Measurements from ENCODE around the gene DSG2.
"Not testable (repeated sequence)": the region's sequence is repeated elsewhere in the genome, so short reads cannot be mapped to it uniquely, and the experiment has no call there.

DSG2 gene

DNA sequence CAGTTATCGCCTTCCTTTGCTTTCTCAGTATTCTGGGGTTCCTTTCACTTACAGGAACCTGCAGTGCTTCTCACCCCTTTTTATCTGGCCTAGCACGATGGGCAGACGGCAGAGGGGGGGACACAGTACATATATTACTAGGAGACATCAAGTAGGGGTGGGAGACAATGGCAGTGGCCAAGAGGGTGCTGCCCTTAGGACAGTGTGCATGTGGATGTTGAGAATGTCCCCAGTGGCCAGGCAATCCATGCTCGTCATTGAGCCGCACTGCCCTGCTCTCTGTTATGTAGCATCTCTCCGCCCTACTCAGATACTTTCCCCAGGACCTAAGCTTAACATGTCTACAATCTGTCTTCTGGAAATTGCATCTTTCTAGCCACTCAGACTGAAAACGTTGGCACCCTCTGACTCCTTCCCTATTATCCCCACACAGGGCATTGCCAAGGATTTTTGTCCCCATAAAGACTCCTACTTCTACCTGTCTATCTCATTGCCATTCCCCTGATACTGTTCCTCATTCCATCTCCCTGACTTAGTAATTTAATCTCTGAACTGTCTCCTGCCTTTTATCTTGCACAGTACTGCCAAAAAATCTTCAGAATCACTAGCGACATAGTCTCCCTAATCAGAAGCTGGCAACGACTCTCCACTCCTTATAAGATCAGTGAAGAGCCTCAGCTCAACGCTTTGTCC is 6.6 kb downstream of the DSG2 start:
- H3K23ac ChIP-seq (ENCODE audit: low read depth, low read length, poor library complexity): no peak overlapping the region
- no peak overlapping the region for H3K9ac ChIP-seq (ENCODE audit: low read depth, low read length, poor library complexity)
- no peak overlapping the region for H3K4ac ChIP-seq (ENCODE audit: low read length)
- H3K36me3 ChIP-seq (replicated peaks in 1 of 2; ENCODE audit: control insufficient read depth in 2 of 2, insufficient read depth in 2 of 2, low read length in 2 of 2): no peaks in the 10 kb centered on the region
- H3K4me1 ChIP-seq (ENCODE audit: control insufficient read depth in 2 of 2, insufficient read depth in 1 of 2, low read depth in 1 of 2, low read length in 2 of 2): peaks cover 0 to 3% of the 10 kb centered on the region in 2 donors
- no CpG with 5 or more reads among the region's 10 CpGs for WGBS, 2 donors (ENCODE audit: extremely low coverage in 2 of 2, insufficient read length in 2 of 2, insufficient replicate concordance in 1 of 2)
- no peak overlapping the region for H2BK5ac ChIP-seq (ENCODE audit: low read length)
- peaks cover 1% of the 10 kb centered on the region for H3K79me1 ChIP-seq (ENCODE audit: low read depth, low read length)
- H3K18ac ChIP-seq (ENCODE audit: low read length): no peak overlapping the region
- H2BK15ac ChIP-seq (ENCODE audit: low read length): no peak overlapping the region
- no peaks in the 10 kb centered on the region for H3K9me3 ChIP-seq (replicated peaks in 1 of 2; ENCODE audit: control insufficient read depth in 2 of 2, insufficient read depth in 1 of 2, low read depth in 1 of 2, low read length in 2 of 2)
- no peak overlapping the region for H3K14ac ChIP-seq (ENCODE audit: low read length)
- H3K27me3 ChIP-seq (ENCODE audit: control insufficient read depth in 3 of 3, insufficient read depth in 3 of 3, low read depth in 1 of 3, low read length in 3 of 3): peaks cover 0 to 20% (median 0%) of the 10 kb centered on the region in 3 experiments
- no peak for DNase-seq (ENCODE audit: low spot score)
- no peak overlapping the region for H4K91ac ChIP-seq (ENCODE audit: low read depth, low read length, poor library complexity)
- H3K4me2 ChIP-seq (ENCODE audit: insufficient read depth, low read length, poor library complexity, severe bottlenecking): no peak overlapping the region
- H2AFZ ChIP-seq (ENCODE audit: low read length): no peak overlapping the region
- H2AK5ac ChIP-seq (ENCODE audit: low read depth, low read length): no peak overlapping the region
- H2BK12ac ChIP-seq (ENCODE audit: low read length): no peak overlapping the region
- no peak overlapping the region for H3K4me3 ChIP-seq (ENCODE audit: low read length in 2 of 2)
- H4K8ac ChIP-seq (ENCODE audit: low read depth, low read length): no peak overlapping the region
- H2BK120ac ChIP-seq (ENCODE audit: low read depth, low read length): no peak overlapping the region
- H3K27ac ChIP-seq (replicated peaks; ENCODE audit: low read length): no peak overlapping the region

DNA sequence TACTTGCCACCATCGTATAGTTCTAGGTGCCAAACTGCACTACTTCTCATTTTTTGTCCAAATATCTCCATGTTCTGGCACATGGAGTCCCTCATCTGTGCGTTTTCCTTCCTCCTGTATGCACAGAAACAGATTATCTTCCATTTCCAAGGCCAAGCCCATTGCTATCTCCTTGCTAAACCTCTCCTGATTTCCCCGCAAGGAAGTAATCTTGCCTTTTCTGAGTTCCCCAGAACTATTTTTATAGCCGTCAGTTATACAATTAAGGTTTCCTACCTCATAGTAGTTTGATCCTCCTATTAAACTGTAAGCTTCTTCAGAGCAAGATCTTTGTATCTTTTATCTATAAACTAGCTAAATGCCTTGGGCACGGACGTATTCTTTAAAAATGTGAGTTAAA is 7.2 kb downstream of the DSG2 start:
- Histone ChIP-seq H3K4ac (ENCODE audit: low read length) (no peak overlapping the region), H3K4me2 (ENCODE audit: insufficient read depth, low read length, poor library complexity, severe bottlenecking) (no peak overlapping the region), H3K27ac (replicated peaks; ENCODE audit: low read length) (no peak overlapping the region), H2AFZ (ENCODE audit: low read length) (no peak overlapping the region), H3K4me3 (ENCODE audit: low read length in 2 of 2) (no peak overlapping the region), H3K36me3 (replicated peaks in 1 of 2; ENCODE audit: control insufficient read depth in 2 of 2, insufficient read depth in 2 of 2, low read length in 2 of 2) (no peaks in the 10 kb centered on the region), H3K79me1 (ENCODE audit: low read depth, low read length) (peaks cover 1% of the 10 kb centered on the region), H3K18ac (ENCODE audit: low read length) (no peak overlapping the region), H3K23ac (ENCODE audit: low read depth, low read length, poor library complexity) (no peak overlapping the region), H3K9ac (ENCODE audit: low read depth, low read length, poor library complexity) (no peak overlapping the region), H2AK5ac (ENCODE audit: low read depth, low read length) (no peak overlapping the region), H3K14ac (ENCODE audit: low read length) (no peak overlapping the region), H4K8ac (ENCODE audit: low read depth, low read length) (no peak overlapping the region), H2BK15ac (ENCODE audit: low read length) (no peak overlapping the region), H3K4me1 (ENCODE audit: control insufficient read depth in 2 of 2, insufficient read depth in 1 of 2, low read depth in 1 of 2, low read length in 2 of 2) (peaks cover 0 to 1% of the 10 kb centered on the region in 2 donors), H4K91ac (ENCODE audit: low read depth, low read length, poor library complexity) (no peak overlapping the region), H2BK120ac (ENCODE audit: low read depth, low read length) (no peak overlapping the region), H3K27me3 (ENCODE audit: control insufficient read depth in 3 of 3, insufficient read depth in 3 of 3, low read depth in 1 of 3, low read length in 3 of 3) (peaks cover 0 to 14% (median 0%) of the 10 kb centered on the region in 3 experiments), H3K9me3 (replicated peaks in 1 of 2; ENCODE audit: control insufficient read depth in 2 of 2, insufficient read depth in 1 of 2, low read depth in 1 of 2, low read length in 2 of 2) (no peaks in the 10 kb centered on the region), H2BK12ac (ENCODE audit: low read length) (no peak overlapping the region), H2BK5ac (ENCODE audit: low read length) (no peak overlapping the region)
- no CpG with 5 or more reads among the region's 6 CpGs for WGBS, 2 donors (ENCODE audit: extremely low coverage in 2 of 2, insufficient read length in 2 of 2, insufficient replicate concordance in 1 of 2)
- DNase-seq (ENCODE audit: low spot score): no peak

DNA sequence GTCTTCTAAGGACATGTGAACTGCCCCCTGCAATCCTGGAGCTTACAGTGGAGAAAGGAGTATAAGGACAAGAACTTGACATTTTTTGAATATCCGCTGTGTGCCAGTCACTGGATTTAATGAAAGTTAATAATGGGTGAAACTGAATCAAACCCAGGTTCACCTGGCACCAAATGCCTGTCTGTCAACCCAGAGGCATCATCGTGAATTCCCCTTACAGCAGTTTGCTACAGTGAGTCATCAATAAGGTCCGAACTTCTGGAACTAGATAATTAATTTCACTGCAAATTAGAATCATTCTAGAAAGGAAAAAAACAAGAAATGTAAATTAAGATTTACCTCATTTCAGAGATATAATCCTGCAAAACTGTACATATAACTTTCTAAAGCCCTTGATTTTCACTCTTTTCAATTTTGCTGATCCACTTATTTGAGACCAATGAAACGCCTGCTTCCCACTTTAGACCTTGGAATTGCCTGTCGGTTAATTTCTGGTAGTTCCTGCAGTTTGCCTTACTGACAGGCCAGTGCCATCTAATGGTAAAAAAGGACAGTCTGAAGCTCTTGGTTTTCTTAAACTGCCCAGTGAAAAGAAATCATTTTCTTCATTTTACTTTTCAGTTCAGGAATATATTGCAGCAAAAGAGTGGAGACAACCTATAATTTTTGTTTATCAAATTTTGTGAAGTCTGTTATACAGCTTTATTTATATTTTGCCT is 8.2 kb downstream of the DSG2 start:
- H3K18ac ChIP-seq (ENCODE audit: low read length): no peak overlapping the region

DNA sequence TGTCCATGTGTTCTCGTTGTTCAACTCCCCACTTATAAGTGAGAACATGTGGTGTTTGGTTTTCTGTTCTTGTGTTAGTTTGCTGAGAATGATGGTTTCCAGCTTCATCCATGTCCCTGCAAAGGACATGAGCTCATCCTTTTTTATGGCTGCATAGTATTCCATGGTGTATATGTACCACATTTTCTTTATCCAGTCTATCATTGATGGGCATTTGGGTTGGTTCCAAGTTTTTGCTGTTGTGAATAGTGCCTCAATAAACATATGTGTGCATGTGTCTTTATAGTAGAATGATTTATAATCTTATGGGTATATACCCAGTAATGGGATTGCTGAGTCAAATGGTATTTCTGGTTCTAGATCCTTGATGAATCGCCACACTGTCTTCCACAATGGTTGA is 9.1 kb downstream of the DSG2 start:
- H3K27ac ChIP-seq (replicated peaks; ENCODE audit: low read length); H4K91ac ChIP-seq (ENCODE audit: low read depth, low read length, poor library complexity); H3K79me1 ChIP-seq (ENCODE audit: low read depth, low read length); H3K4me1 ChIP-seq (ENCODE audit: control insufficient read depth in 2 of 2, insufficient read depth in 1 of 2, low read depth in 1 of 2, low read length in 2 of 2); H3K36me3 ChIP-seq (replicated peaks in 1 of 2; ENCODE audit: control insufficient read depth in 2 of 2, insufficient read depth in 2 of 2, low read length in 2 of 2); H4K8ac ChIP-seq (ENCODE audit: low read depth, low read length); H2BK15ac ChIP-seq (ENCODE audit: low read length); H3K4ac ChIP-seq (ENCODE audit: low read length); DNase-seq (ENCODE audit: low spot score); H3K4me2 ChIP-seq (ENCODE audit: insufficient read depth, low read length, poor library complexity, severe bottlenecking); H2AFZ ChIP-seq (ENCODE audit: low read length); H3K18ac ChIP-seq (ENCODE audit: low read length); H2BK120ac ChIP-seq (ENCODE audit: low read depth, low read length); H3K9ac ChIP-seq (ENCODE audit: low read depth, low read length, poor library complexity); H3K4me3 ChIP-seq (ENCODE audit: low read length in 2 of 2); H3K23ac ChIP-seq (ENCODE audit: low read depth, low read length, poor library complexity); H2BK5ac ChIP-seq (ENCODE audit: low read length); H3K9me3 ChIP-seq (replicated peaks in 1 of 2; ENCODE audit: control insufficient read depth in 2 of 2, insufficient read depth in 1 of 2, low read depth in 1 of 2, low read length in 2 of 2); H3K14ac ChIP-seq (ENCODE audit: low read length); H3K27me3 ChIP-seq (ENCODE audit: control insufficient read depth in 3 of 3, insufficient read depth in 3 of 3, low read depth in 1 of 3, low read length in 3 of 3); H2BK12ac ChIP-seq (ENCODE audit: low read length); H2AK5ac ChIP-seq (ENCODE audit: low read depth, low read length): not testable (repeated sequence)
- WGBS, 2 donors (ENCODE audit: extremely low coverage in 2 of 2, insufficient read length in 2 of 2, insufficient replicate concordance in 1 of 2): no CpG with 5 or more reads among the region's 2 CpGs

More for the DNA sequence above, 8.2 kb downstream of the DSG2 start:
- H3K23ac ChIP-seq (ENCODE audit: low read depth, low read length, poor library complexity): no peak overlapping the region
- H3K9me3 ChIP-seq (replicated peaks in 1 of 2; ENCODE audit: control insufficient read depth in 2 of 2, insufficient read depth in 1 of 2, low read depth in 1 of 2, low read length in 2 of 2): no peaks in the 10 kb centered on the region
- peaks cover 0 to 4% (median 0%) of the 10 kb centered on the region in 3 experiments for H3K27me3 ChIP-seq (ENCODE audit: control insufficient read depth in 3 of 3, insufficient read depth in 3 of 3, low read depth in 1 of 3, low read length in 3 of 3)
- no peak overlapping the region for H3K27ac ChIP-seq (replicated peaks; ENCODE audit: low read length)
- WGBS, 2 donors (ENCODE audit: extremely low coverage in 2 of 2, insufficient read length in 2 of 2, insufficient replicate concordance in 1 of 2): no CpG with 5 or more reads among the region's 5 CpGs
- H3K4me1 ChIP-seq (ENCODE audit: control insufficient read depth in 2 of 2, insufficient read depth in 1 of 2, low read depth in 1 of 2, low read length in 2 of 2): no peaks in the 10 kb centered on the region
- no peak overlapping the region for H3K4ac ChIP-seq (ENCODE audit: low read length)
- H2BK5ac ChIP-seq (ENCODE audit: low read length): no peak overlapping the region
- DNase-seq (ENCODE audit: low spot score): no peak
- no peak overlapping the region for H3K9ac ChIP-seq (ENCODE audit: low read depth, low read length, poor library complexity)
- H2AK5ac ChIP-seq (ENCODE audit: low read depth, low read length): no peak overlapping the region
- no peak overlapping the region for H2AFZ ChIP-seq (ENCODE audit: low read length)
- no peak overlapping the region for H2BK12ac ChIP-seq (ENCODE audit: low read length)
- no peak overlapping the region for H3K14ac ChIP-seq (ENCODE audit: low read length)
- no peak overlapping the region for H3K4me2 ChIP-seq (ENCODE audit: insufficient read depth, low read length, poor library complexity, severe bottlenecking)
- no peaks in the 10 kb centered on the region for H3K36me3 ChIP-seq (replicated peaks in 1 of 2; ENCODE audit: control insufficient read depth in 2 of 2, insufficient read depth in 2 of 2, low read length in 2 of 2)
- H4K8ac ChIP-seq (ENCODE audit: low read depth, low read length): no peak overlapping the region
- no peak overlapping the region for H2BK15ac ChIP-seq (ENCODE audit: low read length)
- H3K4me3 ChIP-seq (ENCODE audit: low read length in 2 of 2): no peak overlapping the region
- H2BK120ac ChIP-seq (ENCODE audit: low read depth, low read length): no peak overlapping the region
- peaks cover 1% of the 10 kb centered on the region for H3K79me1 ChIP-seq (ENCODE audit: low read depth, low read length)
- H4K91ac ChIP-seq (ENCODE audit: low read depth, low read length, poor library complexity): no peak overlapping the region

Data from neuronal stem cell (in vitro differentiated cells).